Calu3 (cell line): Measurements from ENCODE around the gene PRRC2C. TPM values are rescaled to one million over a fixed set of nuclear protein-coding genes. Genes with fewer than 3 reads are reported as not detected.

Experiments
- BruUV-seq: library from RNA; stranded (reverse); fragments of 400-500 nt; replicated peaks from 2 replicates; lab custom pipeline; 2021; lab: Mats Ljungman, UMichigan
- CTCF ChIA-PET: fragments of 300-600 bp; sonication (Branson Sonifier 250); formaldehyde crosslinking; loops from one replicate; lab custom pipeline; 2022; ENCODE audit warnings: antibody characterized with exemption; lab: Charles Lee
- DNase-seq: peaks from one replicate; pipeline ENCODE4 v3.0.0; 2022
- H3K27ac Mint-ChIP-seq: one replicate; pipeline ENCODE4 v1.8.0; 2022; ENCODE audit warnings: mixed read lengths; ENCODE audit not compliant: unreplicated experiment
- H3K27me3 Mint-ChIP-seq: one replicate; pipeline ENCODE4 v1.8.0; 2022; ENCODE audit warnings: mixed read lengths; ENCODE audit not compliant: unreplicated experiment
- H3K36me3 Mint-ChIP-seq: one replicate; pipeline ENCODE4 v1.8.0; 2022; ENCODE audit warnings: mild to moderate bottlenecking, moderate library complexity, mixed read lengths; ENCODE audit not compliant: insufficient read depth, unreplicated experiment
- H3K4me1 Mint-ChIP-seq: one replicate; pipeline ENCODE4 v1.8.0; 2022; ENCODE audit warnings: mild to moderate bottlenecking, low read depth, mixed read lengths; ENCODE audit not compliant: unreplicated experiment
- H3K4me3 Mint-ChIP-seq: one replicate; pipeline ENCODE4 v1.8.0; 2022; ENCODE audit warnings: mild to moderate bottlenecking, low read depth, moderate library complexity, mixed read lengths; ENCODE audit not compliant: unreplicated experiment
- H3K9me3 Mint-ChIP-seq: one replicate; pipeline ENCODE4 v1.8.0; 2022; ENCODE audit warnings: low read depth, mixed read lengths; ENCODE audit not compliant: unreplicated experiment
- CTCF ChIP-seq: fragments of 200-600 bp; IDR thresholded peaks from one replicate; pipeline ENCODE4 v1.8.0; 2022; ENCODE audit warnings: antibody characterized with exemption; ENCODE audit not compliant: unreplicated experiment
- intact Hi-C: fragments of 100-400 bp; cut with micrococcal nuclease; formaldehyde crosslinking; loops from one replicate; pipeline ENCODE4 v1.10.0; 2022; ENCODE audit not compliant: unreplicated experiment
- total RNA-seq: library from RNA; stranded (reverse); gene quantifications from 2 replicates; pipeline ENCODE4 v1.2.3, GENCODE V29; 2022

The PRRC2C gene
- total RNA-seq, 1 experiment from 2014 or later, result 238 TPM

- CTCF ChIA-PET, result no interaction called here
- TF ChIP-seq CTCF, result no peak
- BruUV-seq, result no TSS peak
- no peak for DNase-seq
- H3K4me3 Mint-ChIP-seq, result no peak overlapping the region
- no peaks in the 10 kb centered on the region for H3K27me3 Mint-ChIP-seq
- H3K36me3 Mint-ChIP-seq, result no peaks in the 10 kb centered on the region
- no peak overlapping the region for H3K27ac Mint-ChIP-seq
- no peaks in the 10 kb centered on the region for H3K4me1 Mint-ChIP-seq
- H3K9me3 Mint-ChIP-seq, result peaks cover 3% of the 10 kb centered on the region
- intact Hi-C loops, result no loop called here
Measured at GRCh38 chr1:171455967-171456366, 29.4 kb upstream of the PRRC2C start.

GRCh38 chr1:171457412-171457811, 27.9 kb upstream of the PRRC2C start:
- Mint-ChIP-seq H3K4me1 (no peaks in the 10 kb centered on the region), H3K4me3 (no peak overlapping the region), H3K36me3 (no peaks in the 10 kb centered on the region), H3K9me3 (peaks cover 3% of the 10 kb centered on the region), H3K27me3 (no peaks in the 10 kb centered on the region), H3K27ac (no peak overlapping the region)
- CTCF ChIA-PET, result no interaction called here
- TF ChIP-seq CTCF, result no peak
- intact Hi-C loops, result no loop called here
- no peak for DNase-seq
- no TSS peak for BruUV-seq

- BruUV-seq, result no TSS peak
- CTCF ChIA-PET, result interaction anchor here (0.7 kb wide), 1 partner anchor 139 kb away, joined by 3 read pairs; no protein-coding TSS in a partner anchor
- no peak overlapping the region for H3K4me3 Mint-ChIP-seq
Measured at GRCh38 chr1:171460018-171460620, 25.2 kb upstream of the PRRC2C start.

DNA sequence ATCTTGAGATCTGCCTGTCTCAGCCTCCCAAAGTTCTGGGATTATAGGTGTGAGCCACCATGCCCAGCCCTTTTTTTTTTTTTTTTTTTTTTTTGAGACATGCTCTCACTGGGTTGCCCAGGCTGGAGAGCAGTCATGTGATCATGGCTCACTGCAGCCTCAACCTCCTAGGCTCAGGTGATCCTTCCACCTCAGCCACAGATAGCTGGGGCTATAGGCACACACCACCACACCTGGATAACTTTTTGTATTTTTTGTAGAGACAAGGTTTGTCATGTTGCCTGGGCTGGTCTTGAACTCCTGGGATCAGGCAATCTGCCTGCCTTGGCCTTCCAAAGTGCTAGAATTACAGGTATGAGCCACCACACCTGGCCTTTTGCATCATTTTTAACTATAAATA, 17.7 kb upstream of the PRRC2C start:
- CTCF ChIA-PET, result interaction anchor here (1.0 kb wide), 1 partner anchor 18 kb away, joined by 3 read pairs; the partner anchor contains the start of gene PRRC2C

More at GRCh38 chr1:171460018-171460620, 25.2 kb upstream of the PRRC2C start:
- Mint-ChIP-seq H3K4me1 (no peaks in the 10 kb centered on the region), H3K27me3 (no peaks in the 10 kb centered on the region), H3K9me3 (no peaks in the 10 kb centered on the region), H3K36me3 (no peaks in the 10 kb centered on the region), H3K27ac (no peak overlapping the region)
- no peak for TF ChIP-seq CTCF
- intact Hi-C loops, result no loop called here
- DNase-seq, result no peak

More for the DNA sequence above, 17.7 kb upstream of the PRRC2C start:
- no peak overlapping the region for H3K27ac Mint-ChIP-seq
- H3K27me3 Mint-ChIP-seq, result no peaks in the 10 kb centered on the region
- H3K36me3 Mint-ChIP-seq, result peaks cover 5% of the 10 kb centered on the region
- TF ChIP-seq CTCF, result no peak
- no peak for DNase-seq
- H3K9me3 Mint-ChIP-seq, result no peaks in the 10 kb centered on the region
- H3K4me3 Mint-ChIP-seq, result no peak overlapping the region
- intact Hi-C loops, result no loop called here
- no peaks in the 10 kb centered on the region for H3K4me1 Mint-ChIP-seq
- BruUV-seq, result no TSS peak
